GM18511 (cell line): ENCODE results near the gene ZBTB47.
A peak's percentile ranks its signal among the peaks of the same experiment; 100 is the strongest.

Experiments
- ATAC-seq: cut with Tn5 transposase; IDR thresholded peaks from one replicate; pipeline ENCODE4 v1.9.1; 2021; ENCODE audit warnings: mild to moderate bottlenecking, moderate library complexity; ENCODE audit not compliant: unreplicated experiment

ZBTB47 gene

GRCh38 chr3:42652611-42653302 lies 740 bp upstream of the ZBTB47 start:
- ATAC-seq, result peak; percentile 82

- no peak for ATAC-seq
Observed at GRCh38 chr3:42653303-42653559, 266 bp upstream of the ZBTB47 start.

- no peak for ATAC-seq
Observed at GRCh38 chr3:42654331-42655201, 1.1 kb downstream of the ZBTB47 start.

- no peak for ATAC-seq
Observed at GRCh38 chr3:42655331-42655888, 1.9 kb downstream of the ZBTB47 start.

GRCh38 chr3:42655980-42656679 lies 2.6 kb downstream of the ZBTB47 start:
- no peak for ATAC-seq

DNA sequence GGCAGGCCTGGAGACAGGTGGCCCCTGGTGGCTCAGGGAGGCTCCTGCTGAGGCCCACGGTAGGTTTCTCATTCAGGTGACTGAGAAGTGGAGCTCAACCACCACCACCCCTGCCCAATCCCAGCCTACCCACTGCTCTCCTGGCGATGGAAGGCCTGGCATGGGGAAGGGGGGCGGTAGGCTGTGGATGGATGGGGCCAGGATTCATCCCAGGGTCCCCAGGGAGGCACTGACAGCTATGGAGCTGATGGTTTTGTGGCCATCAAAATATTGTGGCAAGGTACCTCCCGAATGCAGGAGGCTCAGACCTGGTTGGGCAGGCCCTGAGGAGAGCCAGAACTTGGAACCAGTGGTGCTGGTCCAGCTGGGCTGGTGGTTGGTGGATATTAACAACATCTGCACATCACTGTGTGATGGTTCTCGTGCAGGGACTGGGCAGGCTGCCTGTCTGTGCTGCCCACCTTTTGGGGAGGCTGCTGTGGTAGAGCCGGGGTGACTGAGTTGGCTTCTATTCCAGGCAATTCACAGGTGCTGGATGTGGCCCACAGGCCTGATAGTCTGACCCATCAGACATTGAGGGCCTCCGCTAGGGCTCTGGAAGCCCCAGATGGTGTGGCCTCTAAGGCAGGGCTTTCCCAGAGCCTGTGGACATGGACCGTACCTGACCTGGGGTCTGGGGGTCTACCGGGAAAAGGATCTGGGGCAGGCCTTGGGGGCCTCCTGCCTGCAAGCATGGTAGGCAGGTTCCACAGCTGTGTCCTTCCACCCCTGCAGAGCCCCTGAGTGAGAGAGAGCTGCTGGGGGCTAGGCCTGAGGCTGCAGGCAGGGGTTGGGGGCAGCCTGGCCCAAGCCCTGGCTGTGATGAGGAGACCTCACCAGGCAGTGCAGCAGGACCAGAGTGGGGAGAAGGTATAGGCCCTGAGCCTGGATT lies 3.4 kb downstream of the ZBTB47 start:
- ATAC-seq, result no peak

DNA sequence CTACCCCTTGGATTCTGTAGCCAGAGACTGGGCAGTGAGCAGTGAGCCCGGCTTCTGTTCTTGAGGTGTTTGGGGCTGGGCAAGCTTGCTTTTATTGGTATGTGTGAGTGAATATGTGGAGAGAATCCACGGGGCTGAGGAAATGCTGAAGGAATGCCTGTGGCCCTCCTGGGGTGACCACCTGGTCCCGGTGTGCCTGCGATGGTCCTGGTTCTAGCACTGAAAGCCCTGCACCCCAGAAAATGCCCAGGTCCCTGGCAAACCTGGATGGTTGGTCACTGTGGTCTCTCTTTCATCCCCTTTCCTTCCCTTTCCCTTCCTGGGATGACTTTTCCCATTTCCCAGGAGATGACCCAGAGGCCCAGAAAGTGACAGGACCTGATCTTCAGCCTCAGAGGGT lies 4.2 kb downstream of the ZBTB47 start:
- ATAC-seq, result no peak

GRCh38 chr3:42658091-42658770 lies 4.7 kb downstream of the ZBTB47 start:
- ATAC-seq, result no peak

DNA sequence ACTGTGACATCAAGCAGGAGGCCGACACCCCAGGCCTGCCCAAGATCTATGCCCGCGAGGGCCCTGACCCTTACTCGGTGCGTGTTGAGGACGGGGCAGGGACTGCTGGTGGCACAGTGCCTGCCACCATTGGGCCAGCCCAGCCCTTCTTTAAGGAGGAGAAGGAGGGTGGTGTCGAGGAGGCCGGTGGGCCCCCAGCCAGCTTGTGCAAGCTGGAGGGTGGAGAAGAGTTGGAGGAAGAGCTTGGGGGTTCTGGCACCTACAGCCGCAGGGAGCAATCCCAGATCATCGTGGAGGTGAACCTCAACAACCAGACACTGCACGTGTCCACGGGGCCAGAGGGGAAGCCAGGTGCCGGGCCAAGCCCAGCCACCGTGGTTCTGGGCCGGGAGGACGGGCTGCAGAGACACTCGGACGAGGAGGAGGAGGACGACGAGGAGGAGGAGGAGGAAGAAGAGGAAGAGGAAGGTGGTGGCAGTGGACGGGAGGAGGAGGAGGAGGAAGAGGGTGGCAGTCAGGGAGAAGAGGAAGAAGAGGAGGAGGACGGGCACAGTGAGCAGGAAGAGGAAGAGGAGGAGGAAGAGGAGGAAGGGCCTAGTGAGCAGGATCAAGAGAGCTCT lies 5.4 kb downstream of the ZBTB47 start:
- no peak for ATAC-seq

GRCh38 chr3:42659451-42660130 lies 6.1 kb downstream of the ZBTB47 start:
- ATAC-seq, result no peak

GRCh38 chr3:42660131-42660715 lies 6.7 kb downstream of the ZBTB47 start:
- no peak for ATAC-seq

GRCh38 chr3:42660898-42661297 lies 7.4 kb downstream of the ZBTB47 start:
- no peak for ATAC-seq

GRCh38 chr3:42661593-42662022 lies 8.1 kb downstream of the ZBTB47 start:
- ATAC-seq, result no peak

GRCh38 chr3:42662037-42662812 lies 8.7 kb downstream of the ZBTB47 start:
- no peak for ATAC-seq

DNA sequence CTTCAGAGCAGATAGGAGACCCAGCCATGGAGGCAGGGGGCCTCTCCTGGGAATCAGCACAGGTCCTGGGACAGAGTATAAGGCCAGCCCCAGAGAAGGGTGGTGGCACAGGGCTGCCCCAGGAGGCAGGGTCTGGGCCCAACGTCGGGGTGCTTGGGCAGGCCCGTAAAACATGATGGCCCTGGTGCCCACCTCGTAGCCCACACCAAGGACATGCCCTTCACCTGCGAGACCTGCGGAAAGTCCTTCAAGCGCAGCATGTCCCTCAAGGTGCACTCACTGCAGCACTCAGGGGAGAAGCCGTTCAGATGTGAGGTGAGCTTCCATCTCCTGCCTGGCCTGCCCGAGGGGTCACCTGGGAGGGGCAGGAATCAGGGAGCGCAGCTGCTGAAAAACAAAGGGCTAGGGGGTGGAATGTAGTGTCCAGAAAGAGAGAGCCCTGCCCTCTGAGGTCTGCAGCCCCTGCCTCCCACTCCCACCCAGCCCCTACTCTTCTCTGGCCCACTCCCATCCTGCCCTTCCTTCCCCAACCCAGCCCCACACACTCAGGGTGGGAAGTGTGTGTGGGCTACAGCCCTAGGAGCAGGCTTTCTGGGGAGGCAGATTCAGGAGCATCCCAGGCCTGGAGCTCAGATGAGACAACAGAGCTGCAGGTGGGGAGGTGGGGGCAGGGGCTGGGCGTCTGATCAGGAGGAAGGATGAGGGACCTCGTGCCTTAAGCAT lies 9.5 kb downstream of the ZBTB47 start:
- ATAC-seq, result no peak

DNA sequence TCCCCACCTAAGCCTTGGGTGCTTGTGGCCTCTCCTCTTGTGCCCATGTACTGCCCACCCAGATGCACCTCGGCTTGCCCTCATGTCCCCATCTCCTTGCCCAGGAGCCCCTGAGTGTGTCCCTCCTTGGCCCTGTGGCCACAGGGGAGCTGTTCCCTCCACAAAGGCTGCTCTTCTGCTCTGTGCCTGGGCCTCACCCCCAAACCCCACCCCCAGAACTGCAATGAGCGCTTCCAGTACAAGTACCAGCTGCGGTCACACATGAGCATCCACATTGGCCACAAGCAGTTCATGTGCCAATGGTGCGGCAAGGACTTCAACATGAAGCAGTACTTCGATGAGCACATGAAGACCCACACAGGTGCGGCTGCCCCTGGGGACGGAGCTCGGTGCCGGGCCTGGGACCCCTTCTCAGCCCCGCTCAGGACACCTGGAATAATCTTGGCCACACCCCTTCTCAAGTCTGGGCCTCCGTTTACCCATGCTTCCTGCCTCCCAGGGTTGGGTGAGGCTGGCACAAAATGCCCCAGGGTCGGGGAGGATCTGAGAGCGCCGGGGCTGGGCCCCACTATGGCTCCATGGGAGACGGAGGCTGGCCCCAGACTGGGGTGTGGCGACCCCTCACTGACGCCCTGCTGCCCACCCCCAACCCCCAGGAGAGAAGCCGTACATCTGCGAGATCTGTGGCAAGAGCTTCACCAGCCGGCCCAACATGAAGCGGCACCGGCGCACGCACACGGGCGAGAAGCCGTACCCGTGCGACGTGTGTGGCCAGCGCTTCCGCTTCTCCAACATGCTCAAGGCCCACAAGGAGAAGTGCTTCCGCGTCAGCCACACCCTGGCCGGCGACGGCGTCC lies 10.3 kb downstream of the ZBTB47 start:
- ATAC-seq, result no peak
